ENCODE data around the gene TMEM171.

The TMEM171 gene

DNA sequence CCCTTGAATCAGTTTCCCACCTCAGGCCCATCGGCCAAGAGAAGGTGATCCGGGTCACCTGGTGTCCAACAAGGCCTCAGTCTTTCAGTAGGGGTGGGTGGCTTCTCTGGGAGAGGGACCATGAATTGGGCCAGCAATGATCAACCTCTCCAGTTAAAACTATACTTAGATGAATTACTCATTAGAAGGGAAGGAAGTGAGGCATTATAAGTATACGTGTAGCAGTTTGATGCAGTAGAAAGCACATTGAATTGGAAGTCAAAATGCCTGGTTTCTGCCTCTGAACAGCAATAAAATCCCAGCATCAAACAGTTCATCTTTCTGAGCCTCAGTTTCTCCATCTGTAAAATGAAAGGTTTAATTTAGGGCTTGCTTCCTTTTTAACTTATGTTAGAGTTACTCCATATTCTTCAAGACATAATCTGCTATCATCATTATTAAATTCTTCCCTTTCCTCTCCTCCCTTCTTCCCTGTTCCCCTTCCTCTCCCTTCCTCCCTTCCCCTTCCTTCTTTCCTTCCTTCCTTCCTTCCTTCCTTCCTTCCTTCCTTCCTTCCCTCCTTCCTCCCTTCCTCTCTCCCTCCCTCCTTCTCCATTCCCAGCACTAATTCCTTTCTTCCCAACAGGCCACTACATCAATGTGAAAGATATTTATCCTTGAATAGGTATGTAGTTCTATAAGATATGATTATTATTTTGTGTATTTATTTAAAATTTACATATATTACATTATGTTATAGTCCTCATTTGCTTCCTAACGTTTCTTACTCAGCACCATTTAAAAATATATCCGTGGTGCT lies 34.0 kb downstream of the TMEM171 start:
- TF ChIP-seq, protein P1, sequence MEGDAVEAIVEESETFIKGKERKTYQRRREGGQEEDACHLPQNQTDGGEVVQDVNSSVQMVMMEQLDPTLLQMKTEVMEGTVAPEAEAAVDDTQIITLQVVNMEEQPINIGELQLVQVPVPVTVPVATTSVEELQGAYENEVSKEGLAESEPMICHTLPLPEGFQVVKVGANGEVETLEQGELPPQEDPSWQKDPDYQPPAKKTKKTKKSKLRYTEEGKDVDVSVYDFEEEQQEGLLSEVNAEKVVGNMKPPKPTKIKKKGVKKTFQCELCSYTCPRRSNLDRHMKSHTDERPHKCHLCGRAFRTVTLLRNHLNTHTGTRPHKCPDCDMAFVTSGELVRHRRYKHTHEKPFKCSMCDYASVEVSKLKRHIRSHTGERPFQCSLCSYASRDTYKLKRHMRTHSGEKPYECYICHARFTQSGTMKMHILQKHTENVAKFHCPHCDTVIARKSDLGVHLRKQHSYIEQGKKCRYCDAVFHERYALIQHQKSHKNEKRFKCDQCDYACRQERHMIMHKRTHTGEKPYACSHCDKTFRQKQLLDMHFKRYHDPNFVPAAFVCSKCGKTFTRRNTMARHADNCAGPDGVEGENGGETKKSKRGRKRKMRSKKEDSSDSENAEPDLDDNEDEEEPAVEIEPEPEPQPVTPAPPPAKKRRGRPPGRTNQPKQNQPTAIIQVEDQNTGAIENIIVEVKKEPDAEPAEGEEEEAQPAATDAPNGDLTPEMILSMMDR (IDR thresholded peaks at IDR 0.05; ENCODE audit: low read depth, low read length) = no peak
- TF ChIP-seq POLR2A (IDR thresholded peaks at IDR 0.05; ENCODE audit: extremely low read depth, insufficient read length) (no peak), MYC (IDR thresholded peaks at IDR 0.05; ENCODE audit: low read depth, low read length) (no peak)
- TF ChIP-seq, protein P2, sequence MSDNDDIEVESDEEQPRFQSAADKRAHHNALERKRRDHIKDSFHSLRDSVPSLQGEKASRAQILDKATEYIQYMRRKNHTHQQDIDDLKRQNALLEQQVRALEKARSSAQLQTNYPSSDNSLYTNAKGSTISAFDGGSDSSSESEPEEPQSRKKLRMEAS (IDR thresholded peaks at IDR 0.05; ENCODE audit: low read depth, low read length) = no peak
- no peak overlapping the region for H3K4me3 ChIP-seq (ENCODE audit: low read depth, low read length)
- no peak for DNase-seq (ENCODE audit: low read depth)

DNA sequence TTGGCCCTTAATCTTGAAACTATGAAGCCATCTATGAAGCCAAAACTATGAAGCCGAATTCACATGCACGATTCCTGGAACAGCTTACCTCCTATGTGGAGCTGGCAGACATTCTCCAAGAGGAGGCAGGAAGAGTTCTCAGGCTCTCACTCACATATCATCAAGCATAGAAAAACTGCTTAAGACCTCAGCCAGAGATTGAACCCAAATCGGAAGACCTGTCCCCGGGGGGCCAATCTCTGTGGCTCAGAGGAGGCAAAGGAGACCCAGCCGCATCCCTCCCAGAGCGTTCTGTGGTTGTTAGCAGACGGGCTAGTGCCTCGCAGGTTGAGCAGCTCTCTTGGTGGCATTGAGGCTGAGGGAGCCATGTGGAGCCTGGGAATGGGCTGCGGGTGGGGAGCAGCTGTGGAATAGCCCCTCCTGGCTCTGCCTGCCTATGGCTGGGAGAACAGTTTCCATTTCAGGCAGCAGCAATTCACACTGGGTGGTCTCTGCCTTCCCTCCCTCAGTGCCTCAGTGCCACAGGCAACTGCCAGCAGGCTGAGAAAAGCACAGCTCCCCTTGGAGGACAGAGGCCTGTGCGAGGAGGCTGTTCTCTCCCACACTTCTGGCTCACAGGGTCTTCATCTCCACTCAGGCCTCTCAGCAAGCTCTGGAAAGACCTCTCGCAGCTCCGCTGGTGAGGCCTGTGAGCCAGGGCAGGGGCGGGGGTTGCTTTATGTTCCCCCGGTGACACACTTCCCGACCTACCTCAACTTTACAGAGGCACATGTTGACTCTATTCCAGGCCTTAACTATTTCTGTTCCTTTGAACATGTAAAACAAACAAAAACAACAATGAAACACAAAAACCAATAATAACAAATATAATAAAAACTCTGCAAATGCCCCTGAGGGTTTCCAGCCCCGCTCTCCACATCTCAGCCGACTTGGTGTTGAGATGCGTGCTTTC lies 35.2 kb downstream of the TMEM171 start:
- H3K4me3 ChIP-seq (ENCODE audit: low read depth, low read length) = no peak overlapping the region
- TF ChIP-seq POLR2A (IDR thresholded peaks at IDR 0.05; ENCODE audit: extremely low read depth, insufficient read length) = no peak
- TF ChIP-seq, protein P1 (IDR thresholded peaks at IDR 0.05; ENCODE audit: low read depth, low read length) = no peak
- TF ChIP-seq MYC (IDR thresholded peaks at IDR 0.05; ENCODE audit: low read depth, low read length) = no peak
- TF ChIP-seq, protein P2 (IDR thresholded peaks at IDR 0.05; ENCODE audit: low read depth, low read length) = no peak
- DNase-seq (ENCODE audit: low read depth) = no peak

DNA sequence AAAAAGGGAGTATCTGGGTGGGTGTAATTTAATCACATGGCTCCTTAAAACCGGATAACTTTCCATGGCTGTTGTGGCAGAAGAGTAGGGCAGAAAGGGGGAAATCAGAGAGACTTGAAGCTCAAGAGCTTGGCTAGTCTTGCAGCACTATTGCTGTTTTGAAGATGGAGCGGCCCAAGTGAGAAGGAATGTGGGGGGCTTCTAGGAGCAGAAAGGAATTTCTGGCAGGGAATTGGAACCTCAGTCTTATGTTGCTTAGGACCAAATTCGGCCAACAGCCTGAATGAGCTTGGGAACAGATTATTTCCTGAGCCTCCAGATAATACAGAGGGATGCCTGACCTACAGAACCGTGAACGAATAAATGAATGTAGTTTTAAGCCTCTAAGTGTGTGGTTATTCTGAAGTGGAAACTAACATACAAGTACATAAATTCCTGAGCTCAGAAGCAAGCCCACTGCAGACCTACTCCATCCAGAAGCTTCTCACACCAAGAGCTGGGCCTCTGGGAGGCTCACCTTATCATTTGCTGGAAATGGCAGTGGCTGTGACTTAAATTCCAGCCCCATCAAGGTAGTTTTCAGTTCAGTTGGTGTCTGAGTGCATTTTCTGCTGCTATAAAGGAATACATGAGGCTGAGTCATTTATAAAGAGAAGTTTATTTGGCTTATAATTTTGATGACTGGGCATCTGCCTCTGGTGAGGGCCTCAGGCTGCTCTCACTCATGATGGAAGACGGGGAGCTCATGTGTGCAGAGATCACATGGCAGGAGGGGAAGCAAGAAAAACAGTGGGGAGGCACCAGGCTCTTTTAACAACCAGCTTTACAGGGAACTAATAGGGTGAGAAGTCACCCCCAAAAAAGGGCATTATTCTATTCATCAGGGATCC lies 37.3 kb downstream of the TMEM171 start:
- no peak for TF ChIP-seq MYC (IDR thresholded peaks at IDR 0.05; ENCODE audit: low read depth, low read length)
- TF ChIP-seq, protein P1 (IDR thresholded peaks at IDR 0.05; ENCODE audit: low read depth, low read length) = no peak
- TF ChIP-seq, protein P2 (IDR thresholded peaks at IDR 0.05; ENCODE audit: low read depth, low read length) = no peak
- TF ChIP-seq POLR2A (IDR thresholded peaks at IDR 0.05; ENCODE audit: extremely low read depth, insufficient read length) = no peak
- DNase-seq (ENCODE audit: low read depth) = no peak
- no peak overlapping the region for H3K4me3 ChIP-seq (ENCODE audit: low read depth, low read length)

DNA sequence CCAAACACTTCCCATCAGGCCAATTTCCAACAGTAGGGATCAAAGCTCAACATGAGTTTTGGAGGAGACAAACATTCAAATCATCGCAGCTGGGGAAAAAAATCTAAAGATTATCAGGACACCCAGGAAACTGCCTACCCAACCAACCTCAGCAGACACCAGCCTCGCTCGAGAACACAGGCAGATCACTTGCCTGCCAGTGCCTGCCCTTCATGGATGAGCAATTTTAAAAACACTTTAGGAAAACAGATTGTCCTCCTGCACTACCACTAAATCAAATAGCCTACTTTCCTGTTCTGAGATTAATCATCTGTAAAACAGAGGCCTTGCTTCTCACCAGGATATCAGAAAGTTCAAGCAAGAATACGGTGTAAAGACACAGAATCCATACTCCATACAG lies 37.9 kb downstream of the TMEM171 start:
- DNase-seq (ENCODE audit: low read depth) = no peak
- H3K4me3 ChIP-seq (ENCODE audit: low read depth, low read length) = no peak overlapping the region
- TF ChIP-seq MYC (IDR thresholded peaks at IDR 0.05; ENCODE audit: low read depth, low read length) = no peak
- TF ChIP-seq, protein P2 (IDR thresholded peaks at IDR 0.05; ENCODE audit: low read depth, low read length) = no peak
- TF ChIP-seq POLR2A (IDR thresholded peaks at IDR 0.05; ENCODE audit: extremely low read depth, insufficient read length) = no peak
- TF ChIP-seq, protein P1 (IDR thresholded peaks at IDR 0.05; ENCODE audit: low read depth, low read length) = no peak

DNA sequence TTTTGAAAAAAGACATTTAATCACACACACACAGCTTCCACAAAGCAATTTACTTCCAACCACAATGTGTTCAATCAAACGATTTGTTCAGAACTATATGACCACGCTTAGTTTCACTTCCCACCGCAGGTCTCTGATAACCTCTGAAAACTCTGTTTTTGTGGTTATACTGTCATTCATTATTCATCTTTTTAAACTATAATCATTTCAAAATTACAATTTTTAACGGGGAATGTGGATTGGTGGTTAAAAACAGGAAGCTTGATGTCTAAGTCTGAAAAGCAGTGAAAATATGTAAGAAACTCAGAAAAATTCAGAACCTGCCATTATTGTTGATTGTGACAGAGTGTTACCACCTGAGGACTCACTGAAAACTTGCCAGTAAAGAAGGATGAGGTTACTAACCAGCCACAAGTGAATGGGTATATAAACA lies 39.9 kb downstream of the TMEM171 start:
- no peak for TF ChIP-seq MYC (IDR thresholded peaks at IDR 0.05; ENCODE audit: low read depth, low read length)
- no peak for TF ChIP-seq POLR2A (IDR thresholded peaks at IDR 0.05; ENCODE audit: extremely low read depth, insufficient read length)
- TF ChIP-seq, protein P2 (IDR thresholded peaks at IDR 0.05; ENCODE audit: low read depth, low read length) = no peak
- TF ChIP-seq, protein P1 (IDR thresholded peaks at IDR 0.05; ENCODE audit: low read depth, low read length) = no peak
- H3K4me3 ChIP-seq (ENCODE audit: low read depth, low read length) = no peak overlapping the region
- peak; percentile 71 for DNase-seq (ENCODE audit: low read depth)
